Measurements from ENCODE around the gene TIGD3. TPM values are rescaled to one million over a fixed set of nuclear protein-coding genes. Genes with fewer than 3 reads are reported as not detected.

Gene TIGD3
- total and polyA plus RNA-seq, 9 of the 15 experiments (the other 6 are each of a cell fraction or from before 2014, with no cell fraction given): 0.06 to 1.3 (median 0.56) TPM

- intact Hi-C loops (cut with micrococcal nuclease): loop anchor here (2.0 to 10.0 kb wide), 3 partner anchors 14 to 202 kb away; partner anchors contain the start of genes TM7SF2 and ZNHIT2
- peak overlapping the region in 1 of 2 experiments; percentile 91; a peak in 2 of 4 replicates for H3K9ac ChIP-seq (ENCODE audit: insufficient read depth in 1 of 2, low read depth in 2 of 2, low read length in 2 of 2)
- no peak overlapping the region for H2AFZ ChIP-seq (ENCODE audit: low read depth, low read length)
- no peaks in the 10 kb centered on the region for H3K9me1 ChIP-seq (ENCODE audit: control insufficient read depth, insufficient read depth, low read length)
- WGBS (ENCODE audit: insufficient coverage, low coverage, missing lambda C conversion rate): 59% methylated on average over 20 of the region's 20 CpGs
- CTCF ChIA-PET (ENCODE audit: low intra/inter-chr PET ratio): interaction anchor here (0.6 to 3.6 kb wide), 5 partner anchors 13 to 207 kb away, joined by 3 to 91 read pairs (median 6); no protein-coding TSS in a partner anchor
- BruUV-seq (replicated peaks): no TSS peak
- H3K4me1 ChIP-seq (replicated peaks in 1 of 2; ENCODE audit: control insufficient read depth in 2 of 2, insufficient read depth in 2 of 2, low read length in 2 of 2): peaks cover 16 to 51% of the 10 kb centered on the region in 2 experiments; a peak in 4 of 5 replicates
- no peak overlapping the region for H3K27ac ChIP-seq (ENCODE audit: extremely low read depth, low read depth, low read length)
- DNase-seq (ENCODE audit: extremely low read depth in 1 of 4, low spot score in 3 of 4) (peak in 1 of 4 experiments; percentile 37), FAIRE-seq (peak; percentile 29), ATAC-seq (no peak)
- peaks cover 20% of the 10 kb centered on the region; the same call in 2 of the 3 replicates for H3K79me2 ChIP-seq (ENCODE audit: control insufficient read depth, insufficient read depth, low read length)
- in situ Hi-C loops (cut with MboI): no loop called here
- H3K27me3 ChIP-seq (ENCODE audit: control insufficient read depth in 2 of 2, insufficient read depth in 2 of 2, low read length in 2 of 2): no peaks in the 10 kb centered on the region
- no peaks in the 10 kb centered on the region for H3K9me3 ChIP-seq (replicated peaks; ENCODE audit: control insufficient read depth, insufficient read depth, low read depth, low read length)
- 0 out of 2 replicates have a peak, but pooled peaks cover under 1% of the 10 kb centered on the region for H4K20me1 ChIP-seq (replicated peaks; ENCODE audit: control insufficient read depth, insufficient read depth, low read length)
- H3K4me3 ChIP-seq: peak overlapping the region; percentile 77; the same call in 1 of the 2 replicates
- POLR2A ChIA-PET: interaction anchor here (0.9 to 3.2 kb wide), 10 partner anchors 10 to 198 kb away, joined by 3 to 21 read pairs (median 6); partner anchors contain the start of genes DPF2, MALAT1, NEAT1 and TIGD3
- H3K36me3 ChIP-seq (ENCODE audit: control insufficient read depth, insufficient read depth, low read length): peaks cover 11% of the 10 kb centered on the region; the same call in 1 of the 3 replicates
- peak overlapping the region; percentile 84 for H3K4me2 ChIP-seq (ENCODE audit: insufficient read depth, low read length)
- TF ChIP-seq ATF1 (CRISPR knock-in tag; IDR thresholded peaks at IDR 0.05): no peak
- peak; percentile 27; the same call in 1 of the 2 replicates for TF ChIP-seq ATF1 (tag; IDR thresholded peaks at IDR 0.05)
- TF ChIP-seq ZBTB11 (CRISPR knock-in tag; IDR thresholded peaks at IDR 0.05): no peak
- no peak for TF ChIP-seq NFXL1 (CRISPR knock-in tag; IDR thresholded peaks at IDR 0.05)
- TF ChIP-seq NCOR1 (IDR thresholded peaks at IDR 0.05): no peak
- no peak for TF ChIP-seq ZNF140 (CRISPR knock-in tag; IDR thresholded peaks at IDR 0.05)
- TF ChIP-seq HDAC2 (IDR thresholded peaks at IDR 0.05): no peak
- no peak for TF ChIP-seq ZNF778 (CRISPR knock-in tag; IDR thresholded peaks at IDR 0.05)
- TF ChIP-seq, protein P1, sequence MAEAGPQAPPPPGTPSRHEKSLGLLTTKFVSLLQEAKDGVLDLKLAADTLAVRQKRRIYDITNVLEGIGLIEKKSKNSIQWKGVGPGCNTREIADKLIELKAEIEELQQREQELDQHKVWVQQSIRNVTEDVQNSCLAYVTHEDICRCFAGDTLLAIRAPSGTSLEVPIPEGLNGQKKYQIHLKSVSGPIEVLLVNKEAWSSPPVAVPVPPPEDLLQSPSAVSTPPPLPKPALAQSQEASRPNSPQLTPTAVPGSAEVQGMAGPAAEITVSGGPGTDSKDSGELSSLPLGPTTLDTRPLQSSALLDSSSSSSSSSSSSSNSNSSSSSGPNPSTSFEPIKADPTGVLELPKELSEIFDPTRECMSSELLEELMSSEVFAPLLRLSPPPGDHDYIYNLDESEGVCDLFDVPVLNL (CRISPR knock-in tag; IDR thresholded peaks at IDR 0.05; ENCODE audit: low read depth): no peak
- TF ChIP-seq TRIM24 (IDR thresholded peaks at IDR 0.05): no peak
- no peak for TF ChIP-seq RNF2 (IDR thresholded peaks at IDR 0.05)
- 0 out of 4 replicates have a peak, but pooled peaks of 1 of the 2 experiments have one; percentile 12 for TF ChIP-seq HDAC1 (IDR thresholded peaks at IDR 0.05)
- TF ChIP-seq ZNF830 (CRISPR knock-in tag; IDR thresholded peaks at IDR 0.05): no peak
- no peak for TF ChIP-seq CREB5 (CRISPR knock-in tag; IDR thresholded peaks at IDR 0.05)
Observed at GRCh38 chr11:65316227-65317024, 38.1 kb upstream of the TIGD3 start.
